NOMO-1 treated with dmso at 0.1 percent for 144 hours (cell line): ENCODE data around the gene TRIM54.
"Not testable (repeated sequence)": the region's sequence is repeated elsewhere in the genome, so short reads cannot be mapped to it uniquely, and the experiment has no call there.

Experiments
- DNase-seq: peaks from one replicate; lab custom pipeline; 2025; ENCODE audit not compliant: unreplicated experiment; lab: John Stamatoyannopoulos, UW

The TRIM54 gene

GRCh38 chr2:27281442-27281841 is 787 bp upstream of the TRIM54 start:
- DNase-seq: no peak

DNA sequence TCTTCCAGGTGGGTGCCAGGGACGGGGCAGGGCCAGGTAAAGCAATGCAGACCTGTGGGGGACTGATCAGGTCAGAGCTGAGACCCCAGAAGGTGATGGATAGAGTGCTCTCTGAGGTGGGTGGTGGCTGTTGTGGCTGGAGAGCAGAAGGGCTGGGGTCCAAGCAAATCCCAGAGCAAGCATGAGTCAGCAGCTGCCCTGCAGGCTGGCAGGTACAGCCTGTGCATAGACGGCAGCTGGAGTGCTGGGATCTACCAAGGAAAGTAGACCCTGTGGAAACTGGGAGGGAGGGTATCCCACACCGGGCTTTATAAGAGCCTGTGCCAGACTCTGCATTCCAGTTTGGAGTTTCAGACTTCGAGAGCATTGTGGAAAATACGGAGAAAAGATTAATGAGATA is 663 bp downstream of the TRIM54 start:
- DNase-seq: no peak

- no peak for DNase-seq
Measured at GRCh38 chr2:27284996-27285395, 2.8 kb downstream of the TRIM54 start.

- no peak for DNase-seq
Measured at GRCh38 chr2:27285481-27285880, 3.3 kb downstream of the TRIM54 start.

DNA sequence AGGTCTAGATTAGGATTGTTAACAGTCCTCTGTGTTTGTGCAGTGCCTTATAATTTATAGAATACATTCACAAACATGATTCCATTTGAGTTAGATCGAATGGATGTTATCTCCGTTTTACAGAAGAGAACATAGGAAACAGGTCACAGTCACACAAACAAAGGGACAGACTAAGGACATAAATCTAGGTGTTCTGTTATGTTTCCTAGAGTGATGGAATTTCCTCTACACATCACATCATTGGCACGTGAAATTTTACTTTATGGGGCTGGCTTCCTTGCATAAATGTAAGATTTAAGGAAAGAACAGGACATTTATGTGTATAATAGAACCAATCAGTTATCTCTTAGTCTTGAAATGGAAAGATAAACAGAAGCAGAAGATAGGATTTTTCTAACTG is 6.4 kb downstream of the TRIM54 start:
- no peak for DNase-seq

GRCh38 chr2:27290549-27290948 is 8.3 kb downstream of the TRIM54 start:
- DNase-seq: no peak

DNA sequence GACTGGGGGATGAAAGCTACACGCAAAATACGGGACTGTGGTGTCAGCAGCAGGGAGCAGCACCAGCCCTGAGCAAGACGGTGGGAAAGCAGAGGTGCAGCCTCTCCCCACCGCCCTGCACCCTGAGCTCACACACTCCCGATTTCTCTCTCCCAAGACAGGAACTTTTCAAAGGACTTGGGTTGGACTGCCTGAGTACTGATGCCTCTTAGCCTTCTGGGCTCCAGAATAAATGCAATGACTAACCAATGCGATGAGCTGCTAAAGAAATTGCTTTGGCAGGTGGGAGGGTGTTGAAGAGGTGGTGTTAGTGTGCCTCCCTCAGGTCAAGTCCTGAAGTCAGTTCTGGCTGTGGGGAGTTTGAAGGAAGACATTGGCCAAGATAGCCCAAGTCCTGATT is 9.6 kb downstream of the TRIM54 start:
- no peak for DNase-seq

- DNase-seq: no peak
Measured at GRCh38 chr2:27294928-27295327, 12.7 kb downstream of the TRIM54 start.

- peak; percentile 13 for DNase-seq
Measured at GRCh38 chr2:27296481-27296880, 14.3 kb downstream of the TRIM54 start.

GRCh38 chr2:27297195-27297594 is 15.0 kb downstream of the TRIM54 start:
- no peak for DNase-seq

- DNase-seq: no peak
Measured at GRCh38 chr2:27298391-27299080, 16.3 kb downstream of the TRIM54 start.

DNA sequence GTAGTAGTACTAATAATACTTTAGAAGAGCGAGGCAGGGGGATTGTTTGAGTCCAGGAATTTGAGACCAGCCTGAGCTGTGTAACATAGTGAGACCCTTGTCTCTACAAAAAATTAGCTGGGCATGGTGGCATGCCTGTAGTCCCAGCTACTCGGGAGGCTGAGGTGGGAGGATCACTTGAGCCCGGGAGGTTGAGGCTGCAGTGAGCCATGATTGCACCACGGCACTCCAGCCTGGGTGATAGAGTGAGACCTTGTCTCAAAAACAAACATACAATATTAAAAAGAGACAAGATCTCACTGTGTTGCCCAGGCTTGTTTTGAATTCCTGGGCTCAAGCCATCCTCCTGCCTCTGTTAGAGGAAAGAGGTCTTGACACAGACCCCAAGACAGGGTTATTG is 18.4 kb downstream of the TRIM54 start:
- DNase-seq: not testable (repeated sequence)

DNA sequence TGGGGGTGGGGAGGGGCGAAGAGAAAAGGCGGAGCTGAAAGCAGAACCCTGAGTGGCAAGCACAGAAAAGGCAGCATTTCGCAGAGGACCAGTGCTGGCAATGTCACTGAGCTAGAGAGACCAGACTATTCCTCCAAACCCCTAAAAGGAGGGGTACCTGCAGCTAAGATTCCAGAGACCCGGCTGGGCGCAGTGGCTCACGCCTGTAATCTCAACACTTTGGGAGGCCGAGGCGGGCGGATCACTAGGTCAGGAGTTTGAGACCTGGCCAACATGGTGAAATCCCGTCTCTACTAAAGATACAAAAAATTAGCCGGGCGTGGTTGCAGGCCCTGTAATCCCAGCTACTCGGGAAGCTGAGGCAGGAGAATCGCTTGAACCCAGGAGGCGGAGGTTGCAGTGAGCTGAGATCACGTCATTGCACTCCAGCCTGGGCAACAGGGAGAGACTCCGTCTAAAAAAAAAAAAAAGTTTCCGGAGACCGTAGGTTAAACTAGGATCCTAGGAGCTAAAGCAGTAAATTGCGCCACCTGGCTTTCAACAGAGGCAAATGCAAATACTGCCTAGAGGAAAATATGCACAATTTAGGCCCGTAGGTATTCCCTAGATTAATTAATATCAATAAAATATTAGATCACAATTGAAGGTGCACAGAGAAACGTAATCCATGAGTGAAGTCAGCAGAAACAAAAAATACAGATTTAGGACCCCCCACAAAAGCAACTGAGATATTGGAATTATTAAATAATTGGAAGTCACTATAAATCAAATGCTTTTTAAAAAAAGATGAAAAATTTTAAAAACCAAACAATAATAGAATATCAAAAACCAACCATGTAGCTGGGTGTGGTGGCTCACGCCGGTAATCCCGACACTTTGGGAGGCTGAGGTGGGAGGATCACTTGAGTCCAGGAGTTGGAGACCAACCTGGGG is 21.1 kb downstream of the TRIM54 start:
- DNase-seq: peak; percentile 22

GRCh38 chr2:27304488-27305240 is 22.4 kb downstream of the TRIM54 start:
- DNase-seq: no peak

DNA sequence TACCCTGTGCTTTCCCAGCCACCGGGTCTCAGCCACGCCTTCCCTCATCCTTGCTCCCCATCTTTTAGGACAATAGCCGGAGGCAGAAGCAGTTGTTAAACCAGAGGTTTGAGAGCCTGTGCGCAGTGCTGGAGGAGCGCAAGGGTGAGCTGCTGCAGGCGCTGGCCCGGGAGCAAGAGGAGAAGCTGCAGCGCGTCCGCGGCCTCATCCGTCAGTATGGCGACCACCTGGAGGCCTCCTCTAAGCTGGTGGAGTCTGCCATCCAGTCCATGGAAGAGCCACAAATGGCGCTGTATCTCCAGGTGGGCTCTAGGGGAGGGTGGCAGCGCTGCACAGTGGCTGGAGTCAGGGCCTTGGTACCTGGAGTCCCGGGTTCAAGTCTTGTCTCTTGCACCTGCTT is 23.3 kb downstream of the TRIM54 start:
- no peak for DNase-seq

- DNase-seq: no peak
Measured at GRCh38 chr2:27306136-27306535, 23.9 kb downstream of the TRIM54 start.

GRCh38 chr2:27306573-27307286 is 24.5 kb downstream of the TRIM54 start:
- no peak for DNase-seq

- DNase-seq: no peak
Measured at GRCh38 chr2:27307287-27307544, 25.0 kb downstream of the TRIM54 start.

- DNase-seq: no peak
Measured at GRCh38 chr2:27307545-27308358, 25.5 kb downstream of the TRIM54 start.

- no peak for DNase-seq
Measured at GRCh38 chr2:27308359-27308881, 26.2 kb downstream of the TRIM54 start, which contains the start of gene UCN. UCN (minus strand) TSS chr2:27308445; CDS start chr2:27307895, 550 bp downstream.
